Measurements from ENCODE around the gene RAI1. TPM values are rescaled to one million over a fixed set of nuclear protein-coding genes. Genes with fewer than 3 reads are reported as not detected.

RAI1 gene
- total and polyA plus RNA-seq, 7 donors = 1.8 to 31.9 (median 9.3) TPM

DNA sequence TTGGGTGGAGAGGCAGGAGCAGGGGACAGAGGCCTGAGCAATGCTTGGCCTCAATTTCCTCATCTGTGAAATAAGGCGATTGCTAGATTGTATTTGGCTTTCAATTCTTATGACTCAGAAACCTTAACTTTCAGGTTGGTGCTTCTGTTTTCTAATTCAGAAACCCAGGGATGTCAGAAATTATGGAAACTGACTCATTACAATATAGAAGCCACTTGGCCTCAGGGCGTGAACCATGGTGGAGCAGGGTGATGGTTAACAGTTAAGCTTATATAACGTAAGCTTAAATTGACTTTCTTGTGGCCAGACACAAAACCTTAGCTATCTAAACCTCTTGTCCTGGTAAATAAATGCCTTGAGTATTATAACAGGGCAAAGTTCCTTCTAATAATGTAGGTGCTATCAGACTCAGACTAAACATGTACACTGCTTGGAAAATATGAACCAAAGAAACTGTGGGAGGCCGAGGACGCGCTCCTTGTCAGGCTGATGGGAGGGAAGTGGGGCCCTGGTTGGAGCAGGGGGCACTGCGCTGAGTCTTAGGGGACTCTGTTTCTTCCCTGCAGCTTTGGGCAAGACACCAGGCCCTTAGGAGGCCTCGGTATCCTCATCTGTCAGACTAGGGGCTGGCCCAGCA is 172.7 kb downstream of the RAI1 start:
- intact Hi-C loops (cut with DNase I) = no loop called here
- Histone ChIP-seq H3K27ac (no peak overlapping the region), H3K4me1 (peaks cover 0 to 35% (median 26%) of the 10 kb centered on the region in 4 donors)

DNA sequence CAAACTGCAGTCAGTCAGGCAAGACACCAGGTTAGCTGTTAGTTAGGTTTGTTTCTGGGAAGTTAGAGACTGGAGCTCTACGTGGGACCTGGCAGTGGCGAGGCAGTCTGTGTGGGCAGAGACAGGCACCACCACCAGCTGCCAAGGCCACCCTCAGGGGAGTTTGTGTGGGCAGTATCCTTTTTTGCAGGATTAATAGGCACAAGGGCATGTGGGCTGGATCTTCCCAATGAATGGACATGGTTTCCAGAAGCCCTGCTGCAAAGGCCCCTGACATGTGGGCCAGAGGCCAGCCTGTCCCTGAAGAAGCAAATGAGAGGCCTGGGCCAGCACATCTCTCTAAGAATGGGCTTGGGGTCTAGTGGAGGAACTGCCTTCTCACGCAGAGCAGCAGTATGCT is 174.7 kb downstream of the RAI1 start:
- H3K27ac ChIP-seq = no peak overlapping the region
- H3K4me3 ChIP-seq = no peak overlapping the region
- peaks cover 0 to 25% (median 13%) of the 10 kb centered on the region in 4 donors for H3K4me1 ChIP-seq
- 85 to 93% methylated on average over 3 of the region's 3 CpGs for WGBS, 2 donors
- no peaks in the 10 kb centered on the region for H3K9me3 ChIP-seq
- peaks cover 0 to 10% (median 0%) of the 10 kb centered on the region in 4 donors for H3K36me3 ChIP-seq
- no peaks in the 10 kb centered on the region for H3K27me3 ChIP-seq
- no peak for TF ChIP-seq POLR2A (IDR thresholded peaks at IDR 0.05)
- TF ChIP-seq, protein P1, sequence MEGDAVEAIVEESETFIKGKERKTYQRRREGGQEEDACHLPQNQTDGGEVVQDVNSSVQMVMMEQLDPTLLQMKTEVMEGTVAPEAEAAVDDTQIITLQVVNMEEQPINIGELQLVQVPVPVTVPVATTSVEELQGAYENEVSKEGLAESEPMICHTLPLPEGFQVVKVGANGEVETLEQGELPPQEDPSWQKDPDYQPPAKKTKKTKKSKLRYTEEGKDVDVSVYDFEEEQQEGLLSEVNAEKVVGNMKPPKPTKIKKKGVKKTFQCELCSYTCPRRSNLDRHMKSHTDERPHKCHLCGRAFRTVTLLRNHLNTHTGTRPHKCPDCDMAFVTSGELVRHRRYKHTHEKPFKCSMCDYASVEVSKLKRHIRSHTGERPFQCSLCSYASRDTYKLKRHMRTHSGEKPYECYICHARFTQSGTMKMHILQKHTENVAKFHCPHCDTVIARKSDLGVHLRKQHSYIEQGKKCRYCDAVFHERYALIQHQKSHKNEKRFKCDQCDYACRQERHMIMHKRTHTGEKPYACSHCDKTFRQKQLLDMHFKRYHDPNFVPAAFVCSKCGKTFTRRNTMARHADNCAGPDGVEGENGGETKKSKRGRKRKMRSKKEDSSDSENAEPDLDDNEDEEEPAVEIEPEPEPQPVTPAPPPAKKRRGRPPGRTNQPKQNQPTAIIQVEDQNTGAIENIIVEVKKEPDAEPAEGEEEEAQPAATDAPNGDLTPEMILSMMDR (IDR thresholded peaks at IDR 0.05) = no peak
- TF ChIP-seq EP300 (IDR thresholded peaks at IDR 0.05) = no peak
- no peak for TF ChIP-seq POLR2AphosphoS5 (IDR thresholded peaks at IDR 0.05)
- no peak for DNase-seq
- intact Hi-C loops (cut with DNase I) = no loop called here

More for the DNA sequence above, 172.7 kb downstream of the RAI1 start:
- Histone ChIP-seq H3K4me3 (no peak overlapping the region), H3K36me3 (peaks cover 0 to 10% (median 0%) of the 10 kb centered on the region in 4 donors), H3K27me3 (no peaks in the 10 kb centered on the region), H3K9me3 (no peaks in the 10 kb centered on the region)
- 79 to 87% methylated on average over 8 of the region's 8 CpGs for WGBS, 2 donors
- TF ChIP-seq POLR2A (IDR thresholded peaks at IDR 0.05) (no peak), POLR2AphosphoS5 (IDR thresholded peaks at IDR 0.05) (no peak), EP300 (IDR thresholded peaks at IDR 0.05) (no peak)
- TF ChIP-seq, protein P1 (IDR thresholded peaks at IDR 0.05) = no peak
- DNase-seq = no peak

DNA sequence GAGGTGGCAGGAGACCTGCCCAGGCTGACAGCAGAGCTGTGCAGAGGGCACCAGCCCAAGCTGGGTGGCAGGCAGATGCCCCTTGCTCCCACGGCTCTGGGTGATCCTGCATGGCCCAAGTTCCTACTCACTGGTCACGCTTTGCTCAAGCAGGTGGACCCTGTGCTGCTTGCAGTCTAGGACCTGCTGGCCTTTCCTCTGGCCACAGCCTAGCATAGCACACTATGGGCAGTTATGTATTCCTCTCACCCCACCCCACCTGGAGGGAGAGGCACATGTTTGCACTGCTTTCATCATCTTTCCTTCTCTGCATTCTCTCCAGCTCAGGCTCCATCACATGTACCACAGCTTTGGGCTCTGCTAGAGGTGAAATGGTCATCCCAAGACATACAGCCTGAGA is 175.1 kb downstream of the RAI1 start:
- Histone ChIP-seq H3K27ac (no peak overlapping the region), H3K4me3 (no peak overlapping the region), H3K27me3 (no peaks in the 10 kb centered on the region), H3K4me1 (peaks cover 0 to 25% (median 13%) of the 10 kb centered on the region in 4 donors), H3K9me3 (no peaks in the 10 kb centered on the region), H3K36me3 (peaks cover 0 to 10% (median 0%) of the 10 kb centered on the region in 4 donors)
- TF ChIP-seq POLR2A (IDR thresholded peaks at IDR 0.05) (no peak), POLR2AphosphoS5 (IDR thresholded peaks at IDR 0.05) (no peak), EP300 (IDR thresholded peaks at IDR 0.05) (no peak)
- TF ChIP-seq, protein P1 (IDR thresholded peaks at IDR 0.05) = no peak
- intact Hi-C loops (cut with DNase I) = no loop called here
- DNase-seq = no peak
- WGBS, 2 donors = 96 to 98% methylated on average over 2 of the region's 2 CpGs

DNA sequence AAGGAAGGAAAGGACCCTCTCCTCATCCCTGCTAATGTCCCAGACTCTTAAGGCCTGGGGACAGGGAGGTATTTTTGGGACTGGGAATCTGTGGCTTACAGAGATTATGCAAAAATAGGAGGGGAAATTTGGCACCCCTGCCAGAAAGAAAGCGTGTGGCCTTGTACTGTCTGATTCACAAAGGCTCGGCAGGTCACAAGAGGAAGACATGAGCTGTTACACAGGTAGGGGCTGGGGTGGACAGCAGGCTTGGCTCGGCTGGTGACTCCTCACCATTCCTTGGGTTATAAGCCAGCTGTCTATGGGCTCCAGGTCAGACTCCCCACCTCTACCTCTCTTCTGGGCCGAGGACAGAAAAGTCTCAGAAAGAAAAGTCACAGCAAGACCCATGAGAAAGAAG is 176.2 kb downstream of the RAI1 start:
- no peaks in the 10 kb centered on the region for H3K9me3 ChIP-seq
- 91 to 93% methylated on average over 4 of the region's 4 CpGs for WGBS, 2 donors
- H3K4me3 ChIP-seq = no peak overlapping the region
- H3K36me3 ChIP-seq = peaks cover 0 to 16% (median 0%) of the 10 kb centered on the region in 4 donors
- no peak overlapping the region for H3K27ac ChIP-seq
- peaks cover 0 to 25% (median 13%) of the 10 kb centered on the region in 4 donors for H3K4me1 ChIP-seq
- H3K27me3 ChIP-seq = no peaks in the 10 kb centered on the region
- DNase-seq = no peak
- TF ChIP-seq, protein P1 (IDR thresholded peaks at IDR 0.05) = no peak
- TF ChIP-seq POLR2A (IDR thresholded peaks at IDR 0.05) (no peak), EP300 (IDR thresholded peaks at IDR 0.05) (no peak), POLR2AphosphoS5 (IDR thresholded peaks at IDR 0.05) (no peak)
- intact Hi-C loops (cut with DNase I) = no loop called here

All from sigmoid colon (tissue), 7 donors.